ENCODE results near the gene S1PR5.
"Not testable (repeated sequence)": the region's sequence is repeated elsewhere in the genome, so short reads cannot be mapped to it uniquely, and the experiment has no call there.

S1PR5 gene

DNA sequence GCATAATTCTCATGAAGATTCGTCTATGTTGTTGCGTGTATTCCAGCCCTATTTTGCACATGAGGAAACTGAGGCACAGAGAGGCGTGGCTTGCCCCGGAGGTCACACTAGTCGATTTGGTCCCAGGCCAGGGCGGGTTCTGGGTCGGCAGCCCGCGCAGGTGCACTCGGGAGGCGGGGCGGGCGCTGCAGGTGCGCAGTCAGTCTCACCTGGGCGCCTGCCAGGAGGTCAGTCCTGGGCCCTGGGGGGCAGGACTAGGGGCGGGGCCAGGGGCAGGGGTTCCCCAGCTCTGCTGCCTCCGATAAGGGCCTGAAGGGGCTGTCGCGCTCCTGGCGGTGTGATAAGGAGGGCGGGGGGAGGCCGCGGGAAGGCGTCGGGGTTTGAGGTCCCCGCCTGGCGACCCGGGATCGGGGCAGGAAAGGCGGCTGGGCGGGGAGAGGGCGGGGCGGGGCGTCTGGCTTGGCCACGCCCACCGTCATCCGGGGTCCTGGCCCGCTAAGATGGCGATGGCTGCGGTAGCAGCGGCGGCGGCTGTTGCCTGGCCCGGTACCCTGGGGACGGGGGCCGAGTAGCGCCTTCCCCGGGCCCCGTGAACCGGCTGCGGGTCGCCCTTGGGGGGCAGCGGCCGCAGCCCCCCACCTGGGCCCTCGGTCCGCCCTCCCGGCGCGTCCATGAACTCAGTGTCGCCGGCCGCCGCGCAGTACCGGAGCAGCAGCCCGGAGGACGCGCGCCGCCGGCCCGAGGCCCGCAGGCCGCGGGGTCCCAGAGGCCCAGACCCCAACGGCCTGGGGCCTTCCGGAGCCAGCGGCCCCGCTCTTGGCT is 26.4 kb upstream of the S1PR5 start, which contains the start of gene ATG4D:
ATG4D (plus strand) TSS at position 485 of the 822 bp plus-strand sequence; CDS start at position 672, 187 bp downstream.
- peak; percentile 80 to 95 (median 87) for DNase-seq

DNA sequence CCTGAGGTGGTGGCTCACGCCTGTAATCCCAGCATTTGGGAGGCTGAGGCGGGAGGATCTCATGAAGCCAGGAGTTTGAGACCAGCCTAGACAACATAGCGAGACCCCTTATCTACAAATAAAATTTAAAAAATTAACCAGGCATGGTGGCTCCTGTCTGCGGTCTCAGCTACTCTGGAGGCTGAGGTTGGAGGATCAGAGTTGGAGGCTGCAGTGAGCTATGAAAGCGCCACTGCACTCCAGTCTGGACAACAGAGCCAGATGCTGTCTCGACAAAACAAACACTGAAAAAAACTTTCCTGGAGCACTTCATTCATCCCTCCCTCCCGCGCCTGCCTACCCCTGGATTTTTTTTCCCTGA is 25.8 kb upstream of the S1PR5 start:
- DNase-seq: no peak

DNA sequence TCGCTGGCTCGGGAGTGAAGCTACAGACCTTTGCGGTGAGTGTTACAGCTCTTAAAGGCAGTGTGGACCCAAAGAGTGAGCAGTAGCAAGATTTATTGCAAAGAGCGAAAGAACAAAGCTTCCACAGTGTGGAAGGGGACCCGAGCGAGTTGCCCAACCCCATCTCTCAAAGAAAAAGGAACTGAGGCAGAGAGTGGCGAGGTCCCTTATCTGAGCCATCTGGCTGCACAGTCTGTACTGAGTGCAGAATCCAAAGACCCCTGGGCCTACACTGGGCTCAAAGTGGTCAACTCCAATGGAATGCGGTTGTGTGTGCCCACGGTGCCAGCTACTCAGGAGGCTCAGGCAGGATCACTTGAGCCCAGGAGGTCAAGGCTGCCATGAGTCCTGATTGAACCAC is 21.8 kb upstream of the S1PR5 start:
- DNase-seq: not testable (repeated sequence)

DNA sequence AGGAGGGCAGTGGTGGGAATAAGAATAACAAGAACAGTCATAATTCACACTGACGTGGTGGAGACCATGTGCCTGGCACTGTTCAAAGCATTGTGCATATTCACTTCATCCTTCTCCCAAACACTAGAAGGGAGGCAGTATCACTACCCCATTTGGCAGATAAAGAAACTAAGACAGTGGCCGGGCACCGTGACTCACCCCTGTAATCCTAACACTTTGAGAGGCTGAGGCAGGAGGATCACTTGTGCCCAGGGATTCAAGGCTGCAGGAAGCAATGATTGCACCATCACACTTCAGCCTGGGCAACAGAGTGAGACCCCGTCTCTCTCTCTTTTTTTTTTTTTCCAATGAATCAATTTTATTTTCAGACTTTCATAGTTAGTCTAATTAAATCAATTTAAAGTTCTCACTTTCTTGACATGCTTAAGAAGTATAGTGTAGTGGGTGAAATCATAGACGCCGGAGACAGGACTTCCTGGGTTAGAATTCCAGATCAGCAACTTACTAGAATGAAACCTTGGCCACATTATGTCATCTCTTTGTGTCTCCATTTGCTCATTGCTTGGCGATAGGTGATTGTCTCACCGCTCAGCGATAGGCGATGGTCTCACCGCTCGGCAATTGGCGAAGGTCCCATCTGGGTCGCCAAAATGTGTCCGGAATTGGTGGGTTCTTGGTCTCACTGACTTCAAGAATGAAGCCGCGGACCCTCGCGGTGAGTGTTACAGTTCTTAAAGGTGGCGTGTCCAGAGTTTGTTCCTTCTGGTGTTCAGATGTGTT is 21.1 kb upstream of the S1PR5 start:
- DNase-seq: no peak

DNA sequence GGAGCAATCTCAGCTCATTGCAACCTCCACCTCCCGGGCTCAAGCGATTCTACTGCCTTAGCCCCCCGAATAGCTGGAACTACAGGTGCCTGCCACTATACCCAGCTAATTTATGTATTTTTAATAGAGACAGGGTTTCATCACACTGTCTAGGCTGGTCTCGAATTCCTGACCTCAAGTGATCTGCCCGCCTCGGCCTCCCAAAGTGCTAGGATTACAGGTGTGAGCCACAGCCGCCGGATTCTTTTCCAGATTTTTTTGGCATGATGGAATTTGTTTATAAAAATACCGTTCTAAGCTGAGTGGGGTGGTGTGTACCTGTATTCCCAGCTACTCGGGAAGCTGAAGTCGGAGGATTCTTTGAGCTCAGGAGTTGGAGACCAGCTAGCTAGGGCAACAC is 20.4 kb upstream of the S1PR5 start:
- no peak for DNase-seq

DNA sequence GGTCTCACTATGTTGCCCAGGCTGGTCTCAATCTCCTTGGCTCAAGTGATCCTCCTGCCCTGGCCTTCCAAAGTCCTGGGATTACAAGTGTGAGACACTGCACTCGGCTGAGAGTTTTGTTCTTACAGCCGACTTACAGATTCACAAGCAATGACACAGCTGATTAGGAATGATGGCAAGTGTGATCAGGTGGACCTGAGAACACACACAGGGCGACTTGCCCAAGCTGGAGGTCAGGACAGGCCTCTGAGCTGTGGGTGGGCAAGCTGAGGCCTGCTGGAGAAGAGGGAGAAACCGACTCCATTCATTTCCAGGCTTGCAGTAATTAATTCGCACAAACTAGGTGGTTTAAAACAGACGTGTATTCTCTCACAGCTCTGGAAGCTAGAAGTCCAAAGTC is 18.4 kb upstream of the S1PR5 start:
- DNase-seq: no peak

DNA sequence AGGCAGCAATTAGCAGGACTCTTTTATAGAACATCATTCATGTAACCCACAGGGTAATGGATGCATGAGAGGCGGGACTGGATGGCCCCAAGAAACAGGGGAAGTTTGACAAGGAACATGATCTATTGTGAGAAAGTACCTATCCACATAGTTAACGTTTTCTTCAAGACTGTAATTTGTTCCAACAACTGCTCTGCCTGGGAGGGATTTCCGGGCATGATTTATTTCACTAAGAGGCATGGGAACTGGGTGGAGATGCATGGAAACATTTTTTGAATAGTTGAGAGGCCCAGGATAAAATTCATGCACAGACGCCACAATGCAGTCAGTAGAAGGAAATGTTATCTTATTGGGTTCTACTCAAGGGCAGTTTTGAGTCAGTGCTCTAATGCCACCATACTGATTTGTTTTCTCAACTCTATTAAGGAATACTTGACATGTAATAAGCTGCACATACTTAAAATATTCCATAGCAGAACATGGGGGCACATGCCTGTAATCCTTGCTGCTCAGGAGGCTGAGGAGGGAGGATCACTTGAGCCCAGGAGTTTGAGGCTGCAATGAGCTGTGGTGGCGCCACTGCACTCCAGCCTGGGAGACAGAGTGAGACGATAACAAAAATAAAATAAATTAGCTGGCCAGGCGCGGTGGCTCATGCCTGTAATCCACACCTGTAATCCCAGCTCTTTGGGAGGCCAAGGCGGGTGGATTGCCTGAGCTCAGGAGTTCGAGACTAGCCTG is 16.6 kb upstream of the S1PR5 start:
- no peak for DNase-seq

DNA sequence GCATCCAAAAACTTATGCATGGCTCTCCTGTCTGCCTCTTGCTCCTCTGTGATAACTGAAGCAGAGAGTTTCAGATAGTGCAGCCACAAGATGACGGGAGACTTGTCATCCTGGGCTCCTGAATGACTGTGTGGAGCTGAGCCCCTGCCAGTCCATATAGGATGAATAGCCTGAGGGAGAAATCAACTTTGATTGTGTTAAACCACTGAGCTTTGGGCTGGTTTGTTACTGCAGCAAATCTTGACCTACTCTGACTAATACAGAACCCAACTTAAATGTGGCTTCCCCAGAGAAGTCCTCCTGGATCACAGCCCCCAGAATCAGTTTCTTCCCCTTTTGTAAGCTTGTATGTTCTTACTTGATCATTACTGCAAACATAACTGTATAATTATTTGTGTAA is 15.2 kb upstream of the S1PR5 start:
- no peak for DNase-seq

DNA sequence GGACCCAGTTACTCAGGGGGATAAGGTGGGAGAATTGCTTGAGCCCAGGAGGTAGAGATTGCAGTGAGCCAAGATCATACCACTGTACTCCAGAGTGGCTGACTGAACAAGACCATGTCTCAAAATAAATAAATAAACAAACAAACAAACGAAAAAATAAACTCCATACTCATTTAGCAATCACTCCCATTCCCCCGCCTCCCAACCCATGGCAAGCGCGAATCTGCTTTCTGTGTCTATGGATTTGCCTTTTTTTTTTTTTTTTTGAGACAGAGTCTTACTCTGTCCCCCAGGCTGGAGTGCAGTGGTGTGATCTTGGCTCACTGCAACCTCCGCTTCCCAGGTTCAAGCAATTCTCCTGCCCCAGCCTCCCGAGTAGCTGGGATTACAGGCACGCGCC is 9.6 kb upstream of the S1PR5 start:
- DNase-seq: not testable (repeated sequence)

DNA sequence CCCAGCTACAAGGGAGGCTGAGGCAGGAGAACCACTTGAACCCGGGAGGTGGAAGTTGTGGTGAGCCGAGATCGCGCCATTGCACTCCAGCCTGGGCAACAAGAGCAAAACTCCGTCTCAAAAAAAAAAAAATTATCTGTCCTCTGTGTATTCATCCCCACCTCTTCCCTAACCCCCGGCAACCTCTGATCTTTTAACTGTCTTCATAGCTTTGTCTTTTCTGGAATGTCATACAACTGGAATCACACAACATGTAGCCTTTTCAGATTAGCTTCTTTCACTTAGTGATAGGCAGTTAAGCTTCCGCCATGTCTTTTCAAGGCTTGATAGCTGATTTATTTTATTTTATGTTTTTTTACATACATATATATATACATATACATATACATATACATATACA is 8.4 kb upstream of the S1PR5 start:
- DNase-seq: no peak

DNA sequence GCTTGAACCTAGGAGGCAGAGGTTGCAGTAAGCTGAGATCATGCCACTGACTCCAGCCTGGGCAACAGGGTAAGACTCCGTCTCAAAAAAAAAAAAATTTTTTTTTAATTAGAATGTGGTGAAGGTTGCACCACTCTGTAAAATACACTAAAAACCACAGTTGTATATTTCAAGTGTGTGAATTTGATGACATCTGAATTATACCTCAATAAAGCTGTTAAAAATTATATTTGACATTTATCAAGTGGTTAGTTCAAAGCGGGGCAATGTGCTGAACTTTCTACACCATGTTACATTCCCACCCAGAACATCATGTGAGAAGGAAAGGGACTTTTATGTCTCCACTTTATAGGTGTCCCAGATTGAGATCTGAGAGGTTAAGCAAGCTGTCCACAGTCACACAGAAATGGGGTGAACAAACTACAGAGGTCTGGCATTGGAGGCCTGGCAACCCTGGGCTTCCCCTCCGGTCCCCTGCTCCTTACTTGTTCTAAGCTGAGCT is 5.9 kb upstream of the S1PR5 start:
- no peak for DNase-seq

DNA sequence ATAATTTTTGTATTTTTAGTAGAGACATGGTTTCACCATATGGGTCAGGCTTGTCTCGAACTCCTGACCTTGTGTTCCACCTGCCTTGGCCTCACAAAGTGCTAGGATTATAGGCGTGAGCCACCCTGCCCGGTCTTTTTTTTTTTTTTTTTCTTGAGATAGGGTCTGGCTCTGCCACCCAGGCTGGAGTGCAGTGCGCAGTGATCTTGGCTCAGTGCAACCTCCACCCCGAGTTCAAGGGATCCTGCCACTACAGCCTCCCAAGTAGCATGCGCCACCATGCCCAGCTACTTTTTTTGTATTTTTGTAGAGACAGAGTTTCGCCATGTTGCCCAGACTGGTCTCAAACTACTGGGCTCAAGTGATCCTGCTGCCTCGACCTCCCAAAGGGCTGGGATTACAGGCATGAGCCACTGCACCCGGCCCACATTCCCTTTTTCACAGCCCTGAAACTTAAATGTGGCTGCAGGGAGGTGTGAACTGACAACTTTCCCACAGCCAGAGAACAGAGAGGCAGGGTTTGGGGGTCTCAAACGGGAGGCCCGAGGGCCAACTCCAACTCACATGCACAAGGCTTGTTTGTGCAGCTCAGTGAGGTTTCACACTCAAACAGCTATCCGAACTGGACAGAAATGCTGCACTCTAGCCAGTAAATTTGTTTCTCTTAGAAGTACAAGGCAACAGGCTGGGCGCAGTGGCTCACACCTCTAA is 4.4 kb upstream of the S1PR5 start:
- no peak for DNase-seq

DNA sequence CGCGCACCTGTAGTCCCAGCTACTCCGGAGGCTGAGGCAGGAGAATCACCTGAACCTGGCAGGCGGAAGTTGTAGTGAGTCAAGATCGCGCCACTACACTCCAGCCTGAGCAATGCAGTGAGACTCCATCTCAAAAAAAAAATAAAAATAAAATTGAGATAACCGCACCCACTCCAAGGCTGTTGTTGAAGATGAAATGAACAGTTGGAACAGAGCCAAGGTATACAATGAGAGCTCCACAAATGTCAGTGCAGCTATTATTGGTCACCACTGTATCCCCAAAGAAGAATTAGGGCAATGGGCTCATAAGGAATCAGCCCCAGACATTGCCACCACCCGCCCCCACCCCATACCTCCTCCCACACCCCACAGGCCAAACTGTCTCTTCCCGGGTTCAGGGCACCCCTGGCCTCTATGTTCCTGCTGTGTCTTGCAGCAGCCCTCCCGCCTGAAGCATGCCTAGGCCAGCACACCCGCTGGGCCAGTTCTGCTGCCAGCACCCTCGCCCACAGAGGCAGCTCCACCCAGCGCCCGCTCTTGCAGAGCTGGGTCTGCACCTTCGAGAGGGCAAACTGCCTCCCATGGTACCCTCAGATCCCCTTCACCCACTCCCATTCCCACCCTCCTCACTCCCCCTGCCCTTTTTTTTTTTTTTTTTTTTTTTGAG is 3.5 kb upstream of the S1PR5 start:
- no peak for DNase-seq

DNA sequence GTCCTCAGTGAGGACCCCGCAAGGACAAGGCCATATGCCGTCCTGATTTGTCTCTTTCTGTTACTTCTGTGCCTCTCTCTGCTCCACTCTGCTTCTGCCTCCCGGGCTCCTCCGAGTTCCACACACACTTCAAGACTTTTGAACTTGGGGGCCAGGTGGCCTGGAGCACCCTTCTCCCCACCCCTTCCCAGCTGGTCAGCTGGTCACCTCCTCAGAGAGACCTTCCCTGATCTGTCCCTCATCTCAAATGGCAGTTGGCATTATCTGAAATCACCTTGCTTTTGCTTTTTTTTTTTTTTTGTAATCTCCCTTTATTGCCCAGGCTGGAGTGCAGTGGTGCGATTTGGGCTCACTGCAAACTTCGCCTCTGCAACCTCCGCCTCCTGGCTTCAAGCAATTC is 2.2 kb upstream of the S1PR5 start:
- no peak for DNase-seq

DNA sequence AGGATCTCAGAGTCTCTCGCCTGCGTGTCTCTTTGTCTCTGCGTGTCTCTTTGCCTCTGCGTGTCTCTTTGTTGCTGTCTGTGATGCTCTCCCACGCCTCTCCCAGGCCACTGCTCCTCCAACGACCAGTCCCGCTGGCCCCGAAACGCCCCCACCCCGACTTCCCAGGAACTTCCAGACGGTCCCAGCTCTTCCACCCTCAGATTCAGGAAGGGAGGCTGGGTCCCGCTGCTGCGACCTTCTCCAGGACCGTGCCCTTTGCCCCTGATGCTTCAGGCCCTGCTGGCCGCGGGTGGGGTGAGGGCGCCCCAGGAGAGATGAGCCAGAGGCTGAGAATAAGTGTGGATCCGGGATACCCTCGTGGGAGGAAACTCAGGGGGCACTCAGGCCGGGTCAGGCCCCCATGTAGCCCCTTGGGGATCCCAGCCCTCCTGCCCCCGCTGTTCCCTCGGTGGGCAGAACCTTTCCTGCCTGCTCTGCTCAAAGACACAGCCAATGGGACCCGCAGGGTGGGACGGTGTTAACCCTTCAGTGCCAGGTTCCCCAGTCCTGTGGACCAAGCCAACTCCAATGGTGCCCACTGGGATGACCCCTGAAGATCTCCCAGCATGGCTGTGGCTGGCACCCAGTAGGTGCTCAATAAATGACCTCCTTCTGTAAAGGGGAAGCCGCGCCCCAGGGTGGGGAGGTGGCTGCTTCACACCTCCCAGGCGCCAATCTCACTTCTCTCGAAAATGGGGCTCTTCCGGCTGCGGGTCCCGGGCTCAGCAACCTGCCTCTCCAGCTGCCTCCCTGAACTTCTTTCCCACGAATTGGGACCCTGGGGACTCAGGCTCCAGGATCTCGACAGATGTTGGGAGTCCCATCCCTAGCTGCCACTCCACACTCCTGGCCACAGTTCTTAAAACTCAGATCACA is 1.5 kb upstream of the S1PR5 start:
- no peak for DNase-seq

DNA sequence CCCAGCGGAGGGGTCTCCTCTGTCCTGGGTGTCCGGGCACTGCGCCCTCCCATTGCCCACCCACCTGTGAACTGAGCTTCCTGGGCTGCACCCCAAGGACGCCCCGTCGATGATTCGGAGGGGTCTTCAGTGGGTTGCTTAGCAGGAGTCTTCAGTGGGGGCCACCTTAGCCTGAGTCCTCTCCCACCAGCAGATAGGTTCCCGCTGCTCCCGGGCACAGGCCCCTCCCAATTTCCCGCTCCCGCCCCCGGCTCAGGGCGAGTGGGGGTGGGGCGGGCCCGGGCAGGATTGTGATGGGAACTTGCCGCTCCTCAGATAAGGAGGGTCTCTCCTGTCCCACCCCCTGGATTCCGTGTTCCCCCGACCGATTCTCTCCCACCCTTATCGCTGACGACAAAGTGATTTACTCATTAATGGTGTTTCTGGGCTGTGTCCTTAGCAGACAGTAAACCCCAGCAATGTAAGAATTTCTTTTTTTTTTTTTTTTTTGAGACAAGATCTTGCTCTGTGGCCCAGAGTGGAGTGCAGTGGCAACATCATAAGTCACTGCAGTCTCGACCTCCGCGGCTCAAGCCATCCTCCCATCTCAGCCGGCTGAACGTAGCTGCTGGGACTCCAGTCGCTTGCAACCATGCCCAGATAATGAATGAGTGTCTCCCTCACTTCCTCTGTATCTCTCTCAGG is 655 bp upstream of the S1PR5 start:
- DNase-seq: no peak

DNA sequence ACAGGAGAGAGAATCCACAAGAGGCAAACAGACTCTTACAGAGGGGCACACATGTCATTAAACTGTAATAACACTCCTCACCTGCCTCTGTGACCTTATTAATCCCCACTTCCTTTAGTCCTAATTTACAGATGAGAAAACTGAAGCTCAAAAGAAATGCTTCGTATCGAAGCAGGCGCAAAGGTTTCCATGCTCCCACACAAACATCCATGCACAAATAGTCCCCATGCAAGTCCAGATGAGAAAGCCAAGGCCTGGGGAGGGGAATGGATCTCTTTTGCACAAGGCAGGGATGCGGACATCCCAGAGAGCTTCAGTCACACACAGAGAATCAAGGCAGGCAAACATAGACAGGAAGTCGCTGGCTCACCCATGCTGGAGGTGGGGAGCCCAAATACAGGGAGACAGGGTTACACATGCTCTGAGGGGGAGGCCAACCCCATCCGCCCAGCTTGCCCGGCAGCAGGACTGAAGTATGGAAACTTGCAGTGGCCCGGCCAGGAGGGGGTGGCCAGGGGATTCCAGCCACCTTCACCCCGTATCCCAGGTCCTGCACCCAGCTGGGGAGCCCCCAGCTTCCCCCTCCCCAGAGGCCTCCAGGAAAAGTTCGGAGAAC is 468 bp downstream of the S1PR5 start:
- no peak for DNase-seq

DNA sequence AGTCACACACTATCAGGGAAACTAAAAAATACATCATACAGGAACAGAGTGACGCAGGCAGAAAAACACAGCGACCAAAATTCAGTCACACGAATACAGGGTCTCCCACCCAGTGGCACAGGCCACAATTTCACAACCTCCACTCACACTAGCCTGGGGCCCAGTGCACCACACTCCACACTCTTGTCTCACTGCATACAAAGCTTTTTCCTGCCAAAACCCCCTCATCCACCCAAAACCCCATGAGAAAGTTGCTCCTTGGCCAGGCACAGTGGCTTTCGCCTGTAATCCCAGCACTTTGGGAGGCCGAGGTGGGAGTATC is 1.2 kb downstream of the S1PR5 start:
- no peak for DNase-seq

DNA sequence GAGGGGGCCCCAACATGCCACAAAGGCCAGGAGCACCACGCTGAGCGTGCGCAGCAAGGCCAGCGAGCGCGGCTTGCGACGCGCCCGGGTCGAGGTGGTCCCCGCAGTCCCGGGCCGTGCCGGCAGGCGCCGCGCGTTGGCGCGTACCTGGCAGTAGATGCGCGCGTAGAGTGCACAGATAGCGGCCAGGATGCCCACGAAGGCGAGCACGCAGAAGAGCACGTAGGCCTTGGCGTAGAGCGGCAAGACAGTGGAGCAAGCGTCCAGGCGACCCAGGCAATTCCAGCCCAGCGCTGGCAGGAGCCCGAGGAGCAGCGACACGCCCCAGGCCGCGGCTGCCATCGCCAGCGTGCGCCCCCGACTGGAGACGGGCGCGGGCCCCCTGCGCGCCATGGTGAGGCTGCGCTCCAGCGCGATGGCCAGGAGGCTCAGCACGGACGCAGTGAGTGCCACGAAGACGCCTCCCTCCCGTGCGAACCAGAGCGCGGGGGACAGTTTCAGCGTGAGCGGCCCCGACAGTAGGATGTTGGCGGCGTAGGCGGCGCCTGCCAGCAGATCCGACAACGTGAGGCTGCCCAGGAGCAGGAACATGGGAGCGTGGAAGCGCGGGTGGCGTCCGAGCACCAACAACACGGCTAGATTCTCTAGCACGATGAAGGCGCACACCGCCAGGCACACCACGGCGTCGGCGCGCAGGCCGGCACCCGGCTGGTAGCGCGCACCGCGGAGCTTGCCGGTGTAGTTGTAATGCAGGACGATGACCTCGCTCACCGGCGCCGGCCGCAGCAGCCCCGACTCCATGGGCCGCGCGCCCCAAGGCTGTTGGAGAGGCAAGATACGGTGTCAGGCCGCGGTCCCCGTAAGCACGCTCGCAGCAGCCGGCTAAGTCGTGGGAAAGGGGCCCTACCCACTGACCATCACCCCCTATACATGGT is 2.8 kb downstream of the S1PR5 start:
- peak in 2 of 6 experiments; percentile 23 to 33 for DNase-seq

All from stimulated activated naive CD4-positive, alpha-beta T cell (primary cell).